Thyroid gland (tissue), 4 donors: ENCODE data around the gene KRT73. TPM values are rescaled to one million over a fixed set of nuclear protein-coding genes. Genes with fewer than 3 reads are reported as not detected.

Source experiments
- DNase-seq, 2 donors: peaks; one replicate each; pipeline ENCODE4 v3.0.0-alpha.2; 2019
- H3K27ac ChIP-seq, 3 donors: fragments of 200-600 bp; sonication (generic); 1 replicate in 2 of 3; 2 replicates in 1 of 3; pipeline ENCODE4 v1.5.1; 2016 to 2019; ENCODE audit warnings: mild to moderate bottlenecking in 1 of 3, moderate library complexity in 1 of 3
- H3K27me3 ChIP-seq: fragments of 200-600 bp; sonication (generic); one replicate; pipeline ENCODE4 v1.5.1; 2019
- H3K36me3 ChIP-seq, 2 donors: fragments of 200-600 bp; sonication (generic); one replicate each; pipeline ENCODE4 v1.5.1; 2016 to 2019
- H3K4me1 ChIP-seq, 2 donors: fragments of 200-600 bp; sonication (generic); one replicate each; pipeline ENCODE4 v1.5.1; 2017 to 2019
- H3K4me3 ChIP-seq, 3 donors: fragments of 200-600 bp; sonication (generic); replicated peaks in 1 of 3; 1 replicate in 2 of 3; 2 replicates in 1 of 3; pipeline ENCODE4 v1.5.1; 2016; ENCODE audit warnings: mild to moderate bottlenecking in 1 of 3
- H3K9me3 ChIP-seq: fragments of 200-600 bp; sonication (generic); one replicate; pipeline ENCODE4 v1.5.1; 2017
- POLR2A ChIP-seq, 2 donors: fragments of 450-650 bp; IDR thresholded peaks; one replicate each; pipeline ENCODE4 v1.6.1; 2017; ENCODE audit warnings: antibody characterized with exemption in 2 of 2, mild to moderate bottlenecking in 2 of 2, moderate library complexity in 1 of 2
- WGBS, 2 donors: methylation state at CpG; one replicate each; pipeline ENCODE4 v1.1.5; 2017; 5-methylcytosine and 5-hydroxymethylcytosine counted together
- intact Hi-C: fragments of 100-400 bp; cut with DNase I; formaldehyde crosslinking; loops from one replicate; pipeline ENCODE4 v1.15.1; 2023
- total RNA-seq, 4 donors: library from RNA; depleted of rRNA; stranded (reverse); fragments of >200 nt; gene quantifications; one replicate each; pipeline ENCODE4 v1.2.3, GENCODE V29; 2016
- TF ChIP-seq, protein P1 (sequence below), 6 experiments: fragments of 200-600 bp in 3 of 6; fragments of 450-650 bp in 3 of 6; sonication (generic) in 3 of 6; IDR thresholded peaks; one replicate each; pipeline ENCODE4 v1.5.1; 2016 to 2019; ENCODE audit warnings: antibody characterized with exemption in 6 of 6, mild to moderate bottlenecking in 2 of 6, inconsistent platforms in 1 of 6, moderate library complexity in 1 of 6

The KRT73 gene
- total RNA-seq, 4 donors from 2014 or later = not detected

DNA sequence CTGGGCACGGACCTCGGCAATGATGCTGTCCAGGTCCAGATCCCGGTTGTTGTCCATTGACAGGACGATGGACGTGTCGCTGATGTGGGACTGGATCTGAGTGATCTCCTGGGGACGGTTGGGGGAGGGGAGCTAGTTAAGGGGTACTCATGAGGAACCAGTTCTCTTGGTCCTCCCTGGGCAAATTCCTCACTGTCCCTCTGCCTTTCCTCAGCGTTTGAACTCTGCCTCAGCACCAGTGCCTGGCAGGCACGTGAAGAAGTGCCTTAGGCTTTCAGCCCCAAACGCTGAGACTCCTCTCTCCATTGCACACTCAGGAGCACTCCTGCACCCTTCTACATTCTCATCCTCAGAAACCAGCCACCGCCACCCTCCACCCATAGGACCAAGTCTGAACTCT lies 26.8 kb downstream of the KRT73 start:
- H3K9me3 ChIP-seq = no peaks in the 10 kb centered on the region
- DNase-seq = no peak
- 81% methylated on average over 11 of the region's 11 CpGs for WGBS, 2 donors
- H3K36me3 ChIP-seq = no peaks in the 10 kb centered on the region
- TF ChIP-seq, protein P1, sequence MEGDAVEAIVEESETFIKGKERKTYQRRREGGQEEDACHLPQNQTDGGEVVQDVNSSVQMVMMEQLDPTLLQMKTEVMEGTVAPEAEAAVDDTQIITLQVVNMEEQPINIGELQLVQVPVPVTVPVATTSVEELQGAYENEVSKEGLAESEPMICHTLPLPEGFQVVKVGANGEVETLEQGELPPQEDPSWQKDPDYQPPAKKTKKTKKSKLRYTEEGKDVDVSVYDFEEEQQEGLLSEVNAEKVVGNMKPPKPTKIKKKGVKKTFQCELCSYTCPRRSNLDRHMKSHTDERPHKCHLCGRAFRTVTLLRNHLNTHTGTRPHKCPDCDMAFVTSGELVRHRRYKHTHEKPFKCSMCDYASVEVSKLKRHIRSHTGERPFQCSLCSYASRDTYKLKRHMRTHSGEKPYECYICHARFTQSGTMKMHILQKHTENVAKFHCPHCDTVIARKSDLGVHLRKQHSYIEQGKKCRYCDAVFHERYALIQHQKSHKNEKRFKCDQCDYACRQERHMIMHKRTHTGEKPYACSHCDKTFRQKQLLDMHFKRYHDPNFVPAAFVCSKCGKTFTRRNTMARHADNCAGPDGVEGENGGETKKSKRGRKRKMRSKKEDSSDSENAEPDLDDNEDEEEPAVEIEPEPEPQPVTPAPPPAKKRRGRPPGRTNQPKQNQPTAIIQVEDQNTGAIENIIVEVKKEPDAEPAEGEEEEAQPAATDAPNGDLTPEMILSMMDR (IDR thresholded peaks at IDR 0.05) = no peak
- no peak for TF ChIP-seq POLR2A (IDR thresholded peaks at IDR 0.05)
- intact Hi-C loops = no loop called here
- no peak overlapping the region for H3K27ac ChIP-seq
- H3K27me3 ChIP-seq = no peaks in the 10 kb centered on the region
- H3K4me1 ChIP-seq = no peaks in the 10 kb centered on the region
- no peak overlapping the region for H3K4me3 ChIP-seq

DNA sequence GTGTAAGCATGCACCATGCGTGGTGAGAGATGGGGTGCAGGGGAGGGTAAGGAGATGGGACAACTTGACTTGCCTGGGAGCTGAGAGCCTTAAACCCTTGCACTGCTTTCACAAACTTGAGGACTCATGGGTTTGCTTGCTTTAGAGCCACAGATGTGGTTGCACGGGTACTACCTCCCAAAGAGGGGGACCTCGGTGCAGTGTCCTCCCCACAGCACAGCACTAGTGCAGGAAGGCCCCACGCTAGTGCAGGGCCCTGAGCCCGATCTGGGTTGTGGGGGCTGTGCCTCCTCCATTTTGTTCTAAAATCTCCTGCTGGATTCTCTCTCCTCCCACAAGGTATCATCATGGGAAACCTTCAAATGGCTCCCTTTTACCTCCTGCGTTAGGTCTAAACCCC lies 28.3 kb downstream of the KRT73 start:
- H3K4me1 ChIP-seq = no peaks in the 10 kb centered on the region
- 92 to 96% methylated on average over 5 to 6 of the region's 6 CpGs for WGBS, 2 donors
- no peaks in the 10 kb centered on the region for H3K27me3 ChIP-seq
- no peaks in the 10 kb centered on the region for H3K9me3 ChIP-seq
- intact Hi-C loops = no loop called here
- no peak overlapping the region for H3K4me3 ChIP-seq
- H3K36me3 ChIP-seq = no peaks in the 10 kb centered on the region
- TF ChIP-seq, protein P1 (IDR thresholded peaks at IDR 0.05) = no peak
- TF ChIP-seq POLR2A (IDR thresholded peaks at IDR 0.05) = no peak
- DNase-seq = no peak
- H3K27ac ChIP-seq = no peak overlapping the region

DNA sequence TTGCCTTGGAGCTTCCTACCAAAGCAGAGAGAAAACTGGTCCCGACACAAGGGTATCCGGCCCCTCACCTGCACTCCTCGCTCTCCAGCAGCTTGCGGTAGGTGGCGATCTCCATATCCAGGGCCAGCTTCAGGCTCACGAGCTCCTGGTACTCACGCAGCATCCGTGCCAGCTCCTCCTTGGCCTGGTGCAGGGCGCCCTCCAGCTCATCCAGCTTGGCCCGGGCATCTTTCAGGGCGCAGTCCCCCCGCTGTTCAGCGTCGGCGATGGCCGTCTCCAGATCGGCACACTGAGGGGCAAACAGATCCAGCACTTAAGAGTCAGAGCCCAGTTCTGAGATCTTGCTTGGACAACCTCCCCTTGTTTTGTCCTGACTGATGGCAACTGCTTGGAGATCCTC lies 30.8 kb downstream of the KRT73 start:
- no peaks in the 10 kb centered on the region for H3K36me3 ChIP-seq
- no peak overlapping the region for H3K4me3 ChIP-seq
- 75% methylated on average over 13 to 17 of the region's 17 CpGs for WGBS, 2 donors
- TF ChIP-seq, protein P1 (IDR thresholded peaks at IDR 0.05) = no peak
- TF ChIP-seq POLR2A (IDR thresholded peaks at IDR 0.05) = no peak
- H3K27me3 ChIP-seq = no peaks in the 10 kb centered on the region
- intact Hi-C loops = no loop called here
- H3K9me3 ChIP-seq = no peaks in the 10 kb centered on the region
- no peak overlapping the region for H3K27ac ChIP-seq
- H3K4me1 ChIP-seq = no peaks in the 10 kb centered on the region
- no peak for DNase-seq

DNA sequence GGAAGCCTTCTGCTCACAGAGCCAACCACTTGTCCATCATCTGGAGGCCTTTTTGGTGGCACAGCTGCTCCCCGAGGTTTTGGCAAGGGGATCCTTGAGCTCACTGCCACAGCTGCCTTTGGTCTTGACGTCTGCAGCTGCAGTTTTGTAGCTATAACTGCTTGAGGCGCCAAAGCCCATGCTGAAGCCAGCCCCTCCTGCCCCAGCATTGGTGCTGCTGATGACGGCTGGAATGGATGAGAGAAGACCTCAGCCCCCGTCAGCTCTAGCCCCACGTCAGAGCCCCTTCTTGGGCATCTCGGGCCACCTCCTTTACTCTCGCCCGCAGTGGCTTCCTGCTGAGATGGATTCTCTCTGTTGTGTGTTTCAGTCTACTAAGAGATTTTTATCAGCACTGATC lies 32.4 kb downstream of the KRT73 start:
- Histone ChIP-seq H3K27ac (no peak overlapping the region), H3K27me3 (no peaks in the 10 kb centered on the region), H3K4me3 (no peak overlapping the region), H3K9me3 (no peaks in the 10 kb centered on the region), H3K4me1 (no peaks in the 10 kb centered on the region), H3K36me3 (no peaks in the 10 kb centered on the region)
- no peak for TF ChIP-seq POLR2A (IDR thresholded peaks at IDR 0.05)
- TF ChIP-seq, protein P1 (IDR thresholded peaks at IDR 0.05) = no peak
- WGBS, 2 donors = 81 to 85% methylated on average over 9 of the region's 9 CpGs
- intact Hi-C loops = no loop called here
- DNase-seq = no peak

DNA sequence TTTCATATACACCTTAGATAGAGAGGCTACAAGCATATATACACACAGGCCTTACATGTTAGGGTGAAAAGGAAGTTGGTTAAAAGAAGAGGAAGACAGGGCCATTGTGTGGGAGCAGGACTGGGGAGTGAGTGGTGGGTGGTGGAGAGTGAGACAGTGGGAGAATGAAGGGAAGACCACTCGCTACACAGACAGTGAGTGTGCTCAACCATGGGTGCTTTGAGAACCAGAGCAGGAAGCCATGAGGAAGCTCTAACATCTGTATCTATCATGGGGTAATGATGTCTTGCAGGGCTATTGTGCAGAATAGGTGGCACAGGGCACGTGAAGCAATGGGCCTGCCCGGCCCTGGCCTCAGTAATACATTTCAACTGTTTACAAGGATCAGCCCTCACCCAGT lies 33.3 kb downstream of the KRT73 start:
- Histone ChIP-seq H3K27ac (no peak overlapping the region), H3K27me3 (no peaks in the 10 kb centered on the region), H3K4me3 (no peak overlapping the region), H3K9me3 (no peaks in the 10 kb centered on the region), H3K36me3 (no peaks in the 10 kb centered on the region), H3K4me1 (peaks cover 3 to 6% of the 10 kb centered on the region in 2 donors)
- intact Hi-C loops = no loop called here
- WGBS, 2 donors = 93 to 94% methylated on average over 3 of the region's 3 CpGs
- DNase-seq = no peak
- TF ChIP-seq POLR2A (IDR thresholded peaks at IDR 0.05) = no peak
- TF ChIP-seq, protein P1 (IDR thresholded peaks at IDR 0.05) = no peak
